ENCODE data around the gene FBLN1.

GRCh38 chr22:45616432-45616831 is 113.7 kb downstream of the FBLN1 start:
- TF ChIP-seq CTCF (IDR thresholded peaks at IDR 0.05; ENCODE audit: insufficient read depth, low read length, poor library complexity, severe bottlenecking) (no peak), EZH2phosphoT487 (conservative IDR thresholded peaks at IDR 0.05; ENCODE audit: low read length) (no peak)
